SK-N-MC (cell line): ENCODE results near the gene KRT2.

Source experiments
- DNase-seq: peaks from one replicate; pipeline ENCODE4 v3.0.0-alpha.2; 2011; ENCODE audit warnings: low read depth, low spot score
- H3K27ac ChIP-seq: fragments of 200-600 bp; sonication (generic); 2 replicates; pipeline ENCODE4 v1.5.1; 2016; ENCODE audit warnings: mixed run types
- H3K36me3 ChIP-seq: fragments of 200-600 bp; sonication (generic); 2 replicates; pipeline ENCODE4 v1.6.1; 2017; ENCODE audit warnings: antibody characterized with exemption, low read length, mixed read lengths; ENCODE audit not compliant: insufficient read depth
- H3K4me3 ChIP-seq: fragments of 200-600 bp; sonication (generic); 2 replicates; pipeline ENCODE4 v1.5.1; 2016
- H3K9ac ChIP-seq: fragments of 200-600 bp; sonication (generic); 2 replicates; pipeline ENCODE4 v1.8.0; 2017; ENCODE audit warnings: mixed run types, mixed read lengths; ENCODE audit not compliant: insufficient read length
- H3K9me3 ChIP-seq: fragments of 200-600 bp; sonication (generic); 2 replicates; pipeline ENCODE4 v1.6.1; 2017; ENCODE audit warnings: low read depth, mild to moderate bottlenecking, antibody characterized with exemption, low read length, moderate library complexity, mixed read lengths
- EZH2 ChIP-seq: fragments of 200-600 bp; sonication (generic); IDR thresholded peaks from one replicate; pipeline ENCODE4 v1.6.1; 2017; ENCODE audit warnings: antibody characterized with exemption
- FOXP2 ChIP-seq: optimal IDR thresholded peaks from 2 replicates; pipeline ENCODE3; 2011; ENCODE audit warnings: mild to moderate bottlenecking, moderate library complexity; ENCODE audit not compliant: insufficient read depth; ENCODE audit errors: extremely low read length, control extremely low read depth
- POLR2AphosphoS5 ChIP-seq: IDR thresholded peaks from 2 replicates; pipeline ENCODE4 v1.6.1; 2012; ENCODE audit warnings: mild to moderate bottlenecking, low read depth, low read length, borderline replicate concordance

Gene KRT2

GRCh38 chr12:52627395-52628110 is 24.5 kb downstream of the KRT2 start:
- TF ChIP-seq EZH2 (no peak), FOXP2 (no peak), POLR2AphosphoS5 (no peak)
- no peak overlapping the region for H3K9ac ChIP-seq
- H3K4me3 ChIP-seq = no peak overlapping the region
- no peak overlapping the region for H3K27ac ChIP-seq
- DNase-seq = no peak
- H3K9me3 ChIP-seq = no peaks in the 10 kb centered on the region
- no peaks in the 10 kb centered on the region for H3K36me3 ChIP-seq

- no peak overlapping the region for H3K27ac ChIP-seq
- no peaks in the 10 kb centered on the region for H3K9me3 ChIP-seq
- H3K4me3 ChIP-seq = no peak overlapping the region
Observed at GRCh38 chr12:52622349-52622748, 29.7 kb downstream of the KRT2 start.

GRCh38 chr12:52618866-52619265 is 33.1 kb downstream of the KRT2 start:
- DNase-seq = no peak
- Histone ChIP-seq H3K27ac (no peak overlapping the region), H3K9ac (no peak overlapping the region), H3K4me3 (no peak overlapping the region), H3K36me3 (no peaks in the 10 kb centered on the region), H3K9me3 (no peaks in the 10 kb centered on the region)
- no peak for TF ChIP-seq FOXP2
- no peak for TF ChIP-seq POLR2AphosphoS5
- TF ChIP-seq EZH2 = no peak

More at GRCh38 chr12:52622349-52622748, 29.7 kb downstream of the KRT2 start:
- Histone ChIP-seq H3K36me3 (no peaks in the 10 kb centered on the region), H3K9ac (no peak overlapping the region)
- TF ChIP-seq EZH2 (no peak), FOXP2 (no peak), POLR2AphosphoS5 (no peak)
- no peak for DNase-seq

GRCh38 chr12:52618216-52618615 is 33.8 kb downstream of the KRT2 start, which contains the start of gene KRT73:
TSS of gene KRT73 (minus strand) at chr12:52618559. CDS start at chr12:52618524, 35 bp downstream.
- DNase-seq = no peak
- H3K9ac ChIP-seq = no peak within 1 kb of the TSS
- TF ChIP-seq FOXP2 (no peak), POLR2AphosphoS5 (no peak), EZH2 (no peak)

GRCh38 chr12:52617403-52617785 is 34.6 kb downstream of the KRT2 start:
- H3K36me3 ChIP-seq = no peaks in the 10 kb centered on the region
- H3K9me3 ChIP-seq = no peaks in the 10 kb centered on the region
- H3K27ac ChIP-seq = no peak overlapping the region
- no peak for DNase-seq
- TF ChIP-seq EZH2 (no peak), FOXP2 (no peak), POLR2AphosphoS5 (no peak)
- no peak overlapping the region for H3K9ac ChIP-seq
- no peak overlapping the region for H3K4me3 ChIP-seq

More at GRCh38 chr12:52618216-52618615, 33.8 kb downstream of the KRT2 start, which contains the start of gene KRT73:
- no peaks in the 10 kb centered on the region for H3K9me3 ChIP-seq
- H3K4me3 ChIP-seq = no peak within 1 kb of the TSS
- H3K27ac ChIP-seq = no peak within 1 kb of the TSS
- no peaks in the 10 kb centered on the region for H3K36me3 ChIP-seq

- no peak overlapping the region for H3K27ac ChIP-seq
- no peak for DNase-seq
- H3K4me3 ChIP-seq = no peak overlapping the region
- no peaks in the 10 kb centered on the region for H3K36me3 ChIP-seq
- no peaks in the 10 kb centered on the region for H3K9me3 ChIP-seq
- H3K9ac ChIP-seq = no peak overlapping the region
- no peak for TF ChIP-seq EZH2
- no peak for TF ChIP-seq FOXP2
- no peak for TF ChIP-seq POLR2AphosphoS5
Observed at GRCh38 chr12:52616680-52617402, 35.2 kb downstream of the KRT2 start.

- Histone ChIP-seq H3K9me3 (no peaks in the 10 kb centered on the region), H3K9ac (no peak overlapping the region), H3K4me3 (no peak overlapping the region), H3K36me3 (no peaks in the 10 kb centered on the region), H3K27ac (no peak overlapping the region)
- TF ChIP-seq FOXP2 (no peak), EZH2 (no peak), POLR2AphosphoS5 (no peak)
- DNase-seq = no peak
Observed at GRCh38 chr12:52615912-52616311, 36.1 kb downstream of the KRT2 start.

- no peaks in the 10 kb centered on the region for H3K9me3 ChIP-seq
- no peak overlapping the region for H3K27ac ChIP-seq
- TF ChIP-seq FOXP2 = no peak
- DNase-seq = no peak
- no peaks in the 10 kb centered on the region for H3K36me3 ChIP-seq
- no peak overlapping the region for H3K9ac ChIP-seq
- H3K4me3 ChIP-seq = no peak overlapping the region
Observed at GRCh38 chr12:52615208-52615868, 36.7 kb downstream of the KRT2 start.

GRCh38 chr12:52614381-52615207 is 37.4 kb downstream of the KRT2 start:
- Histone ChIP-seq H3K27ac (no peak overlapping the region), H3K9me3 (no peaks in the 10 kb centered on the region), H3K4me3 (no peak overlapping the region), H3K9ac (no peak overlapping the region), H3K36me3 (no peaks in the 10 kb centered on the region)
- no peak for TF ChIP-seq FOXP2
- no peak for TF ChIP-seq POLR2AphosphoS5
- TF ChIP-seq EZH2 = no peak
- DNase-seq = no peak
